OCI-LY7 (cell line): ENCODE measurements around the gene DOCK1.

Experiments
- EZH2phosphoT487 ChIP-seq: fragments of 200-600 bp; sonication (generic); IDR thresholded peaks from 2 replicates; pipeline ENCODE4 v1.6.1; 2018; ENCODE audit warnings: low read depth, borderline replicate concordance, mild to moderate bottlenecking, mixed run types, antibody characterized with exemption, low read length, moderate library complexity, mixed read lengths
- TF ChIP-seq, protein P1 (sequence below): fragments of 200-600 bp; sonication (generic); conservative IDR thresholded peaks from 2 replicates; pipeline ENCODE4 v1.5.1; 2014; ENCODE audit warnings: mild to moderate bottlenecking, antibody characterized with exemption, low read length, moderate library complexity, mixed read lengths

DNA sequence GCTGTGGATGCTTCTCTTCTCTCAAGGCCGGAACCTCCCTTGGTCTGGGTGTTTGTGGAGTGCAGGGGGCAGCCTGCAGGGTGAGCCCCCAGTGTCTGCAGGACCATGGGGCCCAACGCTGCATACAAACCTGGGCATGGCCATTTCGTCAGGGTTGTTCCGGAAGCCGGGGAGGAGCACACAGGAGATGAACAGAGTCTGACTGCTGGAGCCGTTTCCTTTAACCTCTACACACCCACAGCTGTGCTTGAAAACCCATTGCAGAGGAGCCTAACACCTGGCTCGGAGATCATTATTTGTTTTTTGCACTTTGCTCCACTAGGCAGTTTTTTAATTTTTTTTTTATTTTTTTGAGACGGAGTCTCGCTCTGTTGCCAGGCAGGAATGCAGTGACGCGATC, 458.8 kb downstream of the DOCK1 start:
- TF ChIP-seq, protein P1, sequence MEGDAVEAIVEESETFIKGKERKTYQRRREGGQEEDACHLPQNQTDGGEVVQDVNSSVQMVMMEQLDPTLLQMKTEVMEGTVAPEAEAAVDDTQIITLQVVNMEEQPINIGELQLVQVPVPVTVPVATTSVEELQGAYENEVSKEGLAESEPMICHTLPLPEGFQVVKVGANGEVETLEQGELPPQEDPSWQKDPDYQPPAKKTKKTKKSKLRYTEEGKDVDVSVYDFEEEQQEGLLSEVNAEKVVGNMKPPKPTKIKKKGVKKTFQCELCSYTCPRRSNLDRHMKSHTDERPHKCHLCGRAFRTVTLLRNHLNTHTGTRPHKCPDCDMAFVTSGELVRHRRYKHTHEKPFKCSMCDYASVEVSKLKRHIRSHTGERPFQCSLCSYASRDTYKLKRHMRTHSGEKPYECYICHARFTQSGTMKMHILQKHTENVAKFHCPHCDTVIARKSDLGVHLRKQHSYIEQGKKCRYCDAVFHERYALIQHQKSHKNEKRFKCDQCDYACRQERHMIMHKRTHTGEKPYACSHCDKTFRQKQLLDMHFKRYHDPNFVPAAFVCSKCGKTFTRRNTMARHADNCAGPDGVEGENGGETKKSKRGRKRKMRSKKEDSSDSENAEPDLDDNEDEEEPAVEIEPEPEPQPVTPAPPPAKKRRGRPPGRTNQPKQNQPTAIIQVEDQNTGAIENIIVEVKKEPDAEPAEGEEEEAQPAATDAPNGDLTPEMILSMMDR, result no peak
- no peak for TF ChIP-seq EZH2phosphoT487
